ENCODE measurements around the gene ORMDL2. TPM values are rescaled to one million over a fixed set of nuclear protein-coding genes. Genes with fewer than 3 reads are reported as not detected.
A peak's percentile ranks its signal among the peaks of the same experiment; 100 is the strongest.

Gene ORMDL2
- total RNA-seq, 4 donors from 2014 or later, result 29.9 to 31.9 (median 31.1) TPM

GRCh38 chr12:55823419-55823818 is 5.6 kb downstream of the ORMDL2 start:
- intact Hi-C loops (cut with DNase I), result no loop called here

GRCh38 chr12:55824726-55825125 is 6.9 kb downstream of the ORMDL2 start:
- H3K4me3 ChIP-seq, result no peak overlapping the region
- no peak for TF ChIP-seq CTCF (IDR thresholded peaks at IDR 0.05)
- TF ChIP-seq POLR2A (IDR thresholded peaks at IDR 0.05), result no peak
- no peaks in the 10 kb centered on the region for H3K9me3 ChIP-seq
- intact Hi-C loops (cut with DNase I), result loop anchor here (5.0 kb wide), 1 partner anchor 103 kb away; the partner anchor contains the start of gene PYM1
- H3K36me3 ChIP-seq, result peaks cover 2 to 37% (median 28%) of the 10 kb centered on the region in 3 donors
- no peak overlapping the region for H3K27ac ChIP-seq
- 72 to 79% methylated on average over 5 of the region's 5 CpGs for WGBS, 2 donors
- peaks cover 19 to 51% (median 34%) of the 10 kb centered on the region in 3 donors for H3K4me1 ChIP-seq
- no peak for DNase-seq
- H3K27me3 ChIP-seq, result no peaks in the 10 kb centered on the region

More at GRCh38 chr12:55823419-55823818, 5.6 kb downstream of the ORMDL2 start:
- Histone ChIP-seq H3K36me3 (peaks cover 6 to 45% (median 28%) of the 10 kb centered on the region in 3 donors), H3K4me1 (peaks cover 12 to 55% (median 37%) of the 10 kb centered on the region in 3 donors), H3K9me3 (no peaks in the 10 kb centered on the region), H3K27me3 (no peaks in the 10 kb centered on the region), H3K4me3 (no peak overlapping the region), H3K27ac (no peak overlapping the region)
- WGBS, 2 donors, result 88 to 90% methylated on average over 4 of the region's 4 CpGs
- DNase-seq, result no peak
- TF ChIP-seq POLR2A (IDR thresholded peaks at IDR 0.05) (no peak), CTCF (IDR thresholded peaks at IDR 0.05) (no peak)

GRCh38 chr12:55827806-55828205 is 10.0 kb downstream of the ORMDL2 start:
- H3K27me3 ChIP-seq, result no peaks in the 10 kb centered on the region
- H3K36me3 ChIP-seq, result peaks cover 0 to 6% (median 2%) of the 10 kb centered on the region in 3 donors
- intact Hi-C loops (cut with DNase I), result loop anchor here (5.0 kb wide), 1 partner anchor 99 kb away; the partner anchor contains the start of gene PYM1
- H3K4me1 ChIP-seq, result peaks cover 30 to 77% (median 43%) of the 10 kb centered on the region in 3 donors
- peak overlapping the region in 1 of 4 donors; percentile 24 for H3K4me3 ChIP-seq
- peak overlapping the region in 2 of 4 donors; percentile 6 to 97 for H3K27ac ChIP-seq
- no peaks in the 10 kb centered on the region for H3K9me3 ChIP-seq
- TF ChIP-seq CTCF (IDR thresholded peaks at IDR 0.05), result no peak
- TF ChIP-seq POLR2A (IDR thresholded peaks at IDR 0.05), result no peak
- WGBS, 2 donors, result 89 to 91% methylated on average over 13 to 14 of the region's 15 CpGs
- DNase-seq, result no peak

- peak overlapping the region in 1 of 4 donors; percentile 75 for H3K4me3 ChIP-seq
- peaks cover 0 to under 1% (median 0%) of the 10 kb centered on the region in 3 donors for H3K36me3 ChIP-seq
- peak overlapping the region; percentile 91 to 98 (median 96) for H3K27ac ChIP-seq
- DNase-seq, result no peak
- H3K9me3 ChIP-seq, result no peaks in the 10 kb centered on the region
- no peak for TF ChIP-seq CTCF (IDR thresholded peaks at IDR 0.05)
- TF ChIP-seq POLR2A (IDR thresholded peaks at IDR 0.05), result no peak
- no peaks in the 10 kb centered on the region for H3K27me3 ChIP-seq
- WGBS, 2 donors, result 83 to 95% methylated on average over 1 to 4 of the region's 5 CpGs
- peaks cover 30 to 82% (median 43%) of the 10 kb centered on the region in 3 donors for H3K4me1 ChIP-seq
- intact Hi-C loops (cut with DNase I), result loop anchor here (5.0 kb wide), 1 partner anchor 99 kb away; the partner anchor contains the start of gene PYM1
These were observed 10.5 kb downstream of the ORMDL2 start for GRCh38 chr12:55828357-55828756.

- Histone ChIP-seq H3K4me3 (peak overlapping the region; percentile 75 to 99 (median 94)), H3K4me1 (peaks cover 30 to 73% (median 40%) of the 10 kb centered on the region in 3 donors), H3K27ac (peak overlapping the region; percentile 93 to 98 (median 96)), H3K27me3 (no peaks in the 10 kb centered on the region), H3K36me3 (no peaks in the 10 kb centered on the region), H3K9me3 (no peaks in the 10 kb centered on the region)
- WGBS, 2 donors, result 0% methylated on average over 6 to 7 of the region's 37 CpGs
- TF ChIP-seq CTCF (IDR thresholded peaks at IDR 0.05) (no peak), POLR2A (IDR thresholded peaks at IDR 0.05) (no peak)
- no peak for DNase-seq
- intact Hi-C loops (cut with DNase I), result loop anchor here (5.0 kb wide), 1 partner anchor 97 kb away; the partner anchor contains the start of gene PYM1
These were observed 12.2 kb downstream of the ORMDL2 start for GRCh38 chr12:55829967-55830600.

Data from esophagus squamous epithelium (tissue), 5 donors.